Measurements from ENCODE around the gene PLA2G2C. TPM values are rescaled to one million over a fixed set of nuclear protein-coding genes. Genes with fewer than 3 reads are reported as not detected.
A peak's percentile ranks its signal among the peaks of the same experiment; 100 is the strongest.

PLA2G2C gene
- total RNA-seq, 1 donor from 2014 or later = not detected

- no peak for DNase-seq (ENCODE audit: extremely low spot score in 2 of 2)
- Histone ChIP-seq H3K36me3 (no peaks in the 10 kb centered on the region), H3K4me3 (no peak overlapping the region), H3K27me3 (no peaks in the 10 kb centered on the region), H3K27ac (no peak overlapping the region), H3K9me3 (no peaks in the 10 kb centered on the region), H3K4me1 (peaks cover 10% of the 10 kb centered on the region)
- intact Hi-C loops (cut with DNase I) = no loop called here
- no peak for TF ChIP-seq POLR2AphosphoS5 (IDR thresholded peaks at IDR 0.05; ENCODE audit: insufficient read depth in 1 of 2, low read depth in 1 of 2)
- TF ChIP-seq CTCF (IDR thresholded peaks at IDR 0.05) = peak; percentile 25 to 69 (median 46)
- no peak for TF ChIP-seq POLR2A (IDR thresholded peaks at IDR 0.05)
Observed at GRCh38 chr1:20212685-20213331, 26.5 kb upstream of the PLA2G2C start.

GRCh38 chr1:20212085-20212684 lies 25.9 kb upstream of the PLA2G2C start:
- no peak for DNase-seq (ENCODE audit: extremely low spot score in 2 of 2)
- H3K4me3 ChIP-seq = no peak overlapping the region
- intact Hi-C loops (cut with DNase I) = no loop called here
- TF ChIP-seq POLR2AphosphoS5 (IDR thresholded peaks at IDR 0.05; ENCODE audit: insufficient read depth in 1 of 2, low read depth in 1 of 2) = no peak
- TF ChIP-seq CTCF (IDR thresholded peaks at IDR 0.05) = no peak
- no peak for TF ChIP-seq POLR2A (IDR thresholded peaks at IDR 0.05)
- no peaks in the 10 kb centered on the region for H3K36me3 ChIP-seq
- no peaks in the 10 kb centered on the region for H3K9me3 ChIP-seq
- H3K27me3 ChIP-seq = no peaks in the 10 kb centered on the region
- H3K4me1 ChIP-seq = peaks cover 10% of the 10 kb centered on the region
- H3K27ac ChIP-seq = no peak overlapping the region

GRCh38 chr1:20211511-20211931 lies 25.2 kb upstream of the PLA2G2C start:
- intact Hi-C loops (cut with DNase I) = no loop called here
- Histone ChIP-seq H3K9me3 (no peaks in the 10 kb centered on the region), H3K36me3 (no peaks in the 10 kb centered on the region), H3K27ac (no peak overlapping the region), H3K27me3 (no peaks in the 10 kb centered on the region), H3K4me3 (no peak overlapping the region), H3K4me1 (peaks cover 10% of the 10 kb centered on the region)
- DNase-seq (ENCODE audit: extremely low spot score in 2 of 2) = no peak
- TF ChIP-seq CTCF (IDR thresholded peaks at IDR 0.05) = no peak
- TF ChIP-seq POLR2AphosphoS5 (IDR thresholded peaks at IDR 0.05; ENCODE audit: insufficient read depth in 1 of 2, low read depth in 1 of 2) = no peak
- TF ChIP-seq POLR2A (IDR thresholded peaks at IDR 0.05) = no peak

- H3K27ac ChIP-seq = no peak overlapping the region
- DNase-seq (ENCODE audit: extremely low spot score in 2 of 2) = no peak
Observed at GRCh38 chr1:20210736-20211460, 24.6 kb upstream of the PLA2G2C start.

More at GRCh38 chr1:20210736-20211460, 24.6 kb upstream of the PLA2G2C start:
- intact Hi-C loops (cut with DNase I) = no loop called here
- no peak for TF ChIP-seq POLR2A (IDR thresholded peaks at IDR 0.05)
- no peak for TF ChIP-seq POLR2AphosphoS5 (IDR thresholded peaks at IDR 0.05; ENCODE audit: insufficient read depth in 1 of 2, low read depth in 1 of 2)
- no peak for TF ChIP-seq CTCF (IDR thresholded peaks at IDR 0.05)
- Histone ChIP-seq H3K4me3 (no peak overlapping the region), H3K27me3 (no peaks in the 10 kb centered on the region), H3K9me3 (no peaks in the 10 kb centered on the region), H3K4me1 (peaks cover 10% of the 10 kb centered on the region), H3K36me3 (no peaks in the 10 kb centered on the region)

All from vagina (tissue), 2 donors.